ENCODE measurements around the gene HDDC3.
A peak's percentile ranks its signal among the peaks of the same experiment; 100 is the strongest.

HDDC3 gene, protein sequence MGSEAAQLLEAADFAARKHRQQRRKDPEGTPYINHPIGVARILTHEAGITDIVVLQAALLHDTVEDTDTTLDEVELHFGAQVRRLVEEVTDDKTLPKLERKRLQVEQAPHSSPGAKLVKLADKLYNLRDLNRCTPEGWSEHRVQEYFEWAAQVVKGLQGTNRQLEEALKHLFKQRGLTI

DNA sequence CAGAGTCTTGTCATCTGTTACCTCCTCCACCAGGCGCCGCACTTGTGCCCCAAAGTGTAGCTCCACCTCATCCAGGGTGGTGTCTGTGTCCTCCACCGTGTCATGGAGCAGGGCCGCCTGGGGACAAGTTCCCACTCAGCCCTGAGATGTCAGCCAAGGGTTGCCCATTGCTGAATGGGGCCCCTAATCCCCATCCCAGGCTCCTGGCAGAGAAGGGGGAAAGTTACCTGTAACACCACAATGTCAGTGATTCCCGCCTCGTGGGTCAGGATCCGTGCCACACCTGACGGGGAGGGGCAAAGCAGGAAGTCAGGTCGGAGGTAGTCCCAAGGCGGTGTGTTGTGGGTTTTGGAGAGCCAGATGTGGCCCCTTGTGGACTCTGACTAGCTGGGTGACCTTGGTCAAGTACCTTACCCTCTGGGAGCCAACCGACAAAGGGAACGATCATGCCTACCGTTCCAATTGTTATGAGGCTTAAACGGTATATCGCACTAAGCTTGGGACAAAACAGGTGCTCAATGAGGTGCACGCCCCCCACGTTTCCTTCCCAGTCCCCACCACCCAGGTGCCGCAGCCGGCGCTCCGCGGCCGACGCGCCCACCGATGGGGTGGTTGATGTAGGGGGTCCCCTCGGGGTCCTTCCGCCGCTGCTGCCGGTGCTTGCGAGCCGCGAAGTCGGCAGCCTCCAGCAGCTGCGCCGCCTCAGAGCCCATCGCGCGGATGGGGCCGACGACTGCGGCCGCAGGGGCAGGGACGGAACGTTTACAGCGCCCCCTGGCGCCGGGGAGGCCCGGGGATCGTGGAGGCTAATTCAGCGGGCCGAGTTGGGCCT, at the start of gene HDDC3:
Gene HDDC3 (minus strand): TSS at position 722 of the 832 bp plus-strand sequence. CDS start 9 bp downstream, at position 713.
- Histone ChIP-seq H3K9me3 (ENCODE audit: control insufficient read depth in 2 of 2, low read length in 2 of 2) (no peaks in the 10 kb centered on the region), H3K9ac (ENCODE audit: low read length in 2 of 2) (peak within 1 kb of the TSS; percentile 70 to 88), H3K4me1 (ENCODE audit: control insufficient read depth, insufficient read depth, low read length) (peaks cover 50% of the 10 kb centered on the region), H3K27me3 (ENCODE audit: control insufficient read depth in 1 of 2, insufficient read depth in 2 of 2, low read length in 2 of 2) (no peaks in the 10 kb centered on the region), H3K27ac (ENCODE audit: low read length) (peak within 1 kb of the TSS; percentile 78), H3K4me3 (ENCODE audit: low read length in 2 of 2) (peak within 1 kb of the TSS; percentile 71 to 92), H3K36me3 (ENCODE audit: control insufficient read depth in 2 of 2, insufficient read depth in 2 of 2, low read length in 2 of 2) (peaks cover 0 to 3% of the 10 kb centered on the region in 2 donors)

DNA sequence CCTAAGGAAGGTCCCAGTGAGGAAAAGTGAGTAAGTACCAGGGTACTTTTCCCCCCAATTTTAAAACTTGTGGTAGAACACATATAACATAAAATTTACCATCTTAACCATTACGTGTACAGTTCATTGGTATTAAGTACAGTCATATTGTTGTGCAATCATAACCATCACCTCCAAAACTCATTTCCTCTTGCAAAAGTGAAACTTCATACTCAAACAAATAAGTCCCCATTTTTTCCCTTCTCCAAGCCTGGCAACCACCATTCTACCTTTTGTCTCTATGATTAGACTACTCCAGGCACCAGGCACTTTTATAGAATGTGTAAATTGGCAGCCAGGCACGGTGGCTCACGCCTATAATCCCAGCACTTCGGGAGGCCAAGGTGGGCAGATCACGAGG, 49.8 kb upstream of the HDDC3 start:
- no peak overlapping the region for H3K9ac ChIP-seq (ENCODE audit: low read length in 2 of 2)
- no peaks in the 10 kb centered on the region for H3K36me3 ChIP-seq (ENCODE audit: control insufficient read depth in 2 of 2, insufficient read depth in 2 of 2, low read length in 2 of 2)
- H3K9me3 ChIP-seq (ENCODE audit: control insufficient read depth in 2 of 2, low read length in 2 of 2), result no peaks in the 10 kb centered on the region
- H3K4me1 ChIP-seq (ENCODE audit: control insufficient read depth, insufficient read depth, low read length), result no peaks in the 10 kb centered on the region
- no peak overlapping the region for H3K27ac ChIP-seq (ENCODE audit: low read length)
- no peak overlapping the region for H3K4me3 ChIP-seq (ENCODE audit: low read length in 2 of 2)
- no peaks in the 10 kb centered on the region for H3K27me3 ChIP-seq (ENCODE audit: control insufficient read depth in 1 of 2, insufficient read depth in 2 of 2, low read length in 2 of 2)

DNA sequence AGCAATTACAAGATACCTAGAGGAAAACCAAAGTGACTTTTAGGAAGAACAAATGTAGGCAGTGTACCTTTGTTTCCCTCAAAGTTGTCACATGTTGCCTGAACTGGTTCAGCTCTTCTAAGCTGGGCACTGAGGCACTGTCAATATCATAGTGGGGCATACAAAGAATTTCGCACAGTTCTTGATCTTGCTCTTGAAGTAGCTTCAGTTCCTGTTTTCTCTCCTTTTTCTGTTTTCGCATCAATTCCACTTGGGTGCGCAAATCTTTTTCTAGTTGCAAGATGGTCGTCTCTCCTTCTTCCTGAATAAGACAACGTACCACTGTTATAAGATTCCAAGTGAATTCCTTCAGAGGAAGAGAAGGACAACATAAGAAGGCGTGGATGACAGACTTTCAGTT, 49.3 kb upstream of the HDDC3 start:
- no peak overlapping the region for H3K4me3 ChIP-seq (ENCODE audit: low read length in 2 of 2)
- H3K4me1 ChIP-seq (ENCODE audit: control insufficient read depth, insufficient read depth, low read length), result no peaks in the 10 kb centered on the region
- H3K9me3 ChIP-seq (ENCODE audit: control insufficient read depth in 2 of 2, low read length in 2 of 2), result no peaks in the 10 kb centered on the region
- H3K9ac ChIP-seq (ENCODE audit: low read length in 2 of 2), result no peak overlapping the region
- H3K36me3 ChIP-seq (ENCODE audit: control insufficient read depth in 2 of 2, insufficient read depth in 2 of 2, low read length in 2 of 2), result no peaks in the 10 kb centered on the region
- no peaks in the 10 kb centered on the region for H3K27me3 ChIP-seq (ENCODE audit: control insufficient read depth in 1 of 2, insufficient read depth in 2 of 2, low read length in 2 of 2)
- no peak overlapping the region for H3K27ac ChIP-seq (ENCODE audit: low read length)

DNA sequence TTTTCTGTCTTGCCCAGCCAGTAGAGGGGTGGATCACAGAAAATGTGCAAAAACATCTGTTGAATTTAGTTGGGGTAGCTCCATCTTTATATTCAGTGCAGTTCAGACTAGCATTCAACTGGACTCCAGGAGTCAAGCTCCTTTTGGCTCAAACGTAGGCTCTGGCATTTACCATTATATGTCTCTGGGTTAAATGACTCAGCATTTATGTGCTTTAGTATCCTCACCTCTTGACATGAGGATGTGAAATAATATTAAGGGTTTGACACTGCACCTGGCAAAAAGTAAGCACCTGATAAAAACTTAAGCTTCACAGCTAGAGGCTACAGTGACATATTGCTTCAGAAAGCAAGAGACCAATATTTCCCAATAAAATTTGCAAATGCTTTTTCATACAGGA, 47.2 kb upstream of the HDDC3 start:
- H3K27ac ChIP-seq (ENCODE audit: low read length), result no peak overlapping the region
- H3K36me3 ChIP-seq (ENCODE audit: control insufficient read depth in 2 of 2, insufficient read depth in 2 of 2, low read length in 2 of 2), result no peaks in the 10 kb centered on the region

DNA sequence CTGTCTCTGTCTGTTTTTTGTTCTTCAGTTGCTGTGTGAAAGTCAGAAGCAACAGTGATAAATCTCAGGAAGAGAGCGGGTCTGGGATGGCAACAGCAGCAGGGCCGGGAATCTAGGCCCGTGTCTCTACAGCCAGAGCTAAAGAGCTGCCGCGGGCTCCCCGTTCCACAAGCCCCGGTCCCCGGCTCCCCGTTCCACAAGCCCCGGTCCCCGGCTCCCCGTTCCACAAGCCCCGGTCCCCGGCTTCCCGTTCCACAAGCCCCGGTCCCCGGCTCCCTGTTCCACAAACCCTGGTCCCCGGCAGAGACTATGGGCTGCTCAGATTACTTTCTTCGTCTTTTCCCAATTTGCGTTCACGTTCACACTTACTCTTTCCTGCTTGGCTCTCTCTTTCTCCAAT, 41.9 kb upstream of the HDDC3 start:
- H3K9ac ChIP-seq (ENCODE audit: low read length in 2 of 2), result no peak overlapping the region
- no peaks in the 10 kb centered on the region for H3K4me1 ChIP-seq (ENCODE audit: control insufficient read depth, insufficient read depth, low read length)
- no peak overlapping the region for H3K4me3 ChIP-seq (ENCODE audit: low read length in 2 of 2)
- no peaks in the 10 kb centered on the region for H3K27me3 ChIP-seq (ENCODE audit: control insufficient read depth in 1 of 2, insufficient read depth in 2 of 2, low read length in 2 of 2)
- H3K36me3 ChIP-seq (ENCODE audit: control insufficient read depth in 2 of 2, insufficient read depth in 2 of 2, low read length in 2 of 2), result no peaks in the 10 kb centered on the region
- no peaks in the 10 kb centered on the region for H3K9me3 ChIP-seq (ENCODE audit: control insufficient read depth in 2 of 2, low read length in 2 of 2)
- no peak overlapping the region for H3K27ac ChIP-seq (ENCODE audit: low read length)

More for the DNA sequence above, 47.2 kb upstream of the HDDC3 start:
- Histone ChIP-seq H3K4me1 (ENCODE audit: control insufficient read depth, insufficient read depth, low read length) (no peaks in the 10 kb centered on the region), H3K27me3 (ENCODE audit: control insufficient read depth in 1 of 2, insufficient read depth in 2 of 2, low read length in 2 of 2) (no peaks in the 10 kb centered on the region), H3K9ac (ENCODE audit: low read length in 2 of 2) (no peak overlapping the region), H3K4me3 (ENCODE audit: low read length in 2 of 2) (no peak overlapping the region), H3K9me3 (ENCODE audit: control insufficient read depth in 2 of 2, low read length in 2 of 2) (no peaks in the 10 kb centered on the region)

DNA sequence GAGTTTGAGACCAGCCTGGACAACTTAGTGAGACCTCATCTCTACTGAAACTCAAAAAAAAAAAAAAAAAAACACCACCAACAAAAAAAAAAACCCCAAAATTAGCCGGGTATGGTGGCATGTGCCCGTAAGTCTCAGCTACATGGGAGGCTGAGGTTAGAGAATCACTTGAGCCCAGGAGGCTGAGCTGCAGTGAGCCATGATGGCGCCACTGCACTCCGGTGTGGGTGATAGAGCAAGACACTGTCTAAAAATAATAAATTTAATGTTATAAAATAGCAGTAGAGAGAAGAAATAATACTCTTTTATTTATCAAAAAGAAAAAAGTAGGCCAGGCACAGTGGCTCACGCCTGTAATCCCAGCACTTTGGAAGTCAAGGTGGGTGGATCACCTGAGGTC, 39.8 kb upstream of the HDDC3 start:
- Histone ChIP-seq H3K4me1 (ENCODE audit: control insufficient read depth, insufficient read depth, low read length) (no peaks in the 10 kb centered on the region), H3K9ac (ENCODE audit: low read length in 2 of 2) (no peak overlapping the region), H3K36me3 (ENCODE audit: control insufficient read depth in 2 of 2, insufficient read depth in 2 of 2, low read length in 2 of 2) (peaks cover 6 to 8% of the 10 kb centered on the region in 2 donors), H3K27me3 (ENCODE audit: control insufficient read depth in 1 of 2, insufficient read depth in 2 of 2, low read length in 2 of 2) (no peaks in the 10 kb centered on the region), H3K27ac (ENCODE audit: low read length) (no peak overlapping the region), H3K4me3 (ENCODE audit: low read length in 2 of 2) (no peak overlapping the region), H3K9me3 (ENCODE audit: control insufficient read depth in 2 of 2, low read length in 2 of 2) (no peaks in the 10 kb centered on the region)

DNA sequence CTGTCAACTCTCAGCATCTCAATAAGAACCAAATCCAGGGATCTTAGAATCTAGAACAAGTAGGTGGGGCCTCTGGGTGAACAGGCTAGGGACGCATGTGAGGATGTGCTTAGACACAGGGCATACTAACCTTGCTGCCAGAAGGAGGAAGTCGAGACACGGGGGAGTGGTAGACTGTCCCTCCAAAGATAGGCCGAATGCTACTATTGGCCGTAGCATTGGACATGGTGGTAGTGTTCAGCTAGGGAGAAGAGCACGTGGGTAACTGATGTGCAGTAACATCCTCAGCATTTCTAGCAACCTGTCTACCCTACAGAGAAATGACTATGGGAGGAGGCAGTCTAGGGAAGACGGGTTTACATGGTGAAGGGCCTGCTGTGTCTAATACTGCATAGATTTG, 37.9 kb upstream of the HDDC3 start:
- no peaks in the 10 kb centered on the region for H3K27me3 ChIP-seq (ENCODE audit: control insufficient read depth in 1 of 2, insufficient read depth in 2 of 2, low read length in 2 of 2)
- H3K4me3 ChIP-seq (ENCODE audit: low read length in 2 of 2), result no peak overlapping the region
- H3K9me3 ChIP-seq (ENCODE audit: control insufficient read depth in 2 of 2, low read length in 2 of 2), result no peaks in the 10 kb centered on the region
- peaks cover 17% of the 10 kb centered on the region in 2 donors for H3K36me3 ChIP-seq (ENCODE audit: control insufficient read depth in 2 of 2, insufficient read depth in 2 of 2, low read length in 2 of 2)
- H3K4me1 ChIP-seq (ENCODE audit: control insufficient read depth, insufficient read depth, low read length), result no peaks in the 10 kb centered on the region
- H3K27ac ChIP-seq (ENCODE audit: low read length), result no peak overlapping the region
- H3K9ac ChIP-seq (ENCODE audit: low read length in 2 of 2), result no peak overlapping the region

DNA sequence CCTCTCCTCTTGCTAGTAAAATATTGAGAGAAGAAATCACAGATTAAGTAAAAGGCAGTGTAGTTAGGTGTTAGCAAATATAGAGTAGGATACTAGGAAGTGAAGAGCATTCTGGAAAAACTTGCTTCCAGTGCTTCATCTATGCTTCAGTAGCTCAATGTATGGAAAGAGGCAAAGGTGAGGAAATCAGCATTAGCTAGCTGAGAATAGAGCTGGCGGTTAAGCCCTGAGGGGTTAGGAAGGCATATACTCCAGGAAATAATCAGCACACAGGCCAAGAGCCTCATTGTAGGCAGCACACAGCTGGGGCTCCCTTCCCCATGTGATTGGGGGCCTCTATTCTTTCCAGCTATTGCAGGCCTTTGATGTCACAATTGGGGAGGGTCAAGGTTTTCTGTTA, 36.1 kb upstream of the HDDC3 start:
- Histone ChIP-seq H3K4me1 (ENCODE audit: control insufficient read depth, insufficient read depth, low read length) (no peaks in the 10 kb centered on the region), H3K27ac (ENCODE audit: low read length) (peak overlapping the region; percentile 18), H3K9ac (ENCODE audit: low read length in 2 of 2) (no peak overlapping the region), H3K36me3 (ENCODE audit: control insufficient read depth in 2 of 2, insufficient read depth in 2 of 2, low read length in 2 of 2) (peaks cover 17 to 18% of the 10 kb centered on the region in 2 donors), H3K27me3 (ENCODE audit: control insufficient read depth in 1 of 2, insufficient read depth in 2 of 2, low read length in 2 of 2) (no peaks in the 10 kb centered on the region), H3K9me3 (ENCODE audit: control insufficient read depth in 2 of 2, low read length in 2 of 2) (no peaks in the 10 kb centered on the region), H3K4me3 (ENCODE audit: low read length in 2 of 2) (no peak overlapping the region)

DNA sequence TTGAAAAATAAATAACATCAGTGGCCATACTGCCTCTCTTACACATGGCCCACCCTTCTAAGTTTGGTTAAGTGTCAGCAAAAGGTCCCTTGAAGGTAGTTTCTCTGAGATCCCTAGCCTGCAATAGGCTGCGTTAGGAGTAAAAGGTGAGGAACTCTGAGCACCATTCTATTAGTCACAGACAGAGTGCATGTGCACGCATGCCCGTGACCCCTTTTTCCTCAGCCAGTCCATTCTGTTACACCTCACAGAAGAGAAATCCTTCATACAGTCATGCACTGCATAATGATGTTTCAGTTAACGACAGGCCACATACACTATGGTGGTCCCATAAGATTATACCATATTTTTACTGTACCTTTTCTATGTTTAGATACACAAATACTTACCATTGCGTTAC, 34.9 kb upstream of the HDDC3 start:
- Histone ChIP-seq H3K36me3 (ENCODE audit: control insufficient read depth in 2 of 2, insufficient read depth in 2 of 2, low read length in 2 of 2) (peaks cover 22 to 25% of the 10 kb centered on the region in 2 donors), H3K9me3 (ENCODE audit: control insufficient read depth in 2 of 2, low read length in 2 of 2) (no peaks in the 10 kb centered on the region), H3K4me1 (ENCODE audit: control insufficient read depth, insufficient read depth, low read length) (no peaks in the 10 kb centered on the region), H3K27ac (ENCODE audit: low read length) (no peak overlapping the region), H3K27me3 (ENCODE audit: control insufficient read depth in 1 of 2, insufficient read depth in 2 of 2, low read length in 2 of 2) (no peaks in the 10 kb centered on the region), H3K4me3 (ENCODE audit: low read length in 2 of 2) (no peak overlapping the region), H3K9ac (ENCODE audit: low read length in 2 of 2) (no peak overlapping the region)

DNA sequence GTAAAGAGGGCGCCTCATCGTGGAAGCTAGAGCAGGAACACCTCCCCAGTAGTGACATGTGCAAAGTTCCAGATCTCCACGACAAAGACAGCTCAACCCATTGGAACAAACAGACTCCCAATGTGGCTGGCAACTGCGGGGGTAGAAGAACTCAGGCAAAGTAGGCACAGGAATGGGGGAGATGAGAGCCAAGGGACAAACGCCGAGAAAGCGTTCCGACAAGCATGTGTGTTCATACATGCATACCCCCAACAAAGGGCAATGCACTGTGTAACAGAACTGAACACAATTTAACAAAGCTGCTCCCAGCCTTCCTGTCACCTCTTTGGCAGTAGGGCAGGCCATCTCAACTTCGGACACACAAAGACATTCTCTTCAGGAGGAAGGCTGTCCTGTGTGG, 33.9 kb upstream of the HDDC3 start:
- Histone ChIP-seq H3K4me3 (ENCODE audit: low read length in 2 of 2) (no peak overlapping the region), H3K27me3 (ENCODE audit: control insufficient read depth in 1 of 2, insufficient read depth in 2 of 2, low read length in 2 of 2) (no peaks in the 10 kb centered on the region), H3K9ac (ENCODE audit: low read length in 2 of 2) (no peak overlapping the region), H3K36me3 (ENCODE audit: control insufficient read depth in 2 of 2, insufficient read depth in 2 of 2, low read length in 2 of 2) (peaks cover 32 to 35% of the 10 kb centered on the region in 2 donors), H3K9me3 (ENCODE audit: control insufficient read depth in 2 of 2, low read length in 2 of 2) (no peaks in the 10 kb centered on the region), H3K4me1 (ENCODE audit: control insufficient read depth, insufficient read depth, low read length) (peaks cover under 1% of the 10 kb centered on the region), H3K27ac (ENCODE audit: low read length) (no peak overlapping the region)

DNA sequence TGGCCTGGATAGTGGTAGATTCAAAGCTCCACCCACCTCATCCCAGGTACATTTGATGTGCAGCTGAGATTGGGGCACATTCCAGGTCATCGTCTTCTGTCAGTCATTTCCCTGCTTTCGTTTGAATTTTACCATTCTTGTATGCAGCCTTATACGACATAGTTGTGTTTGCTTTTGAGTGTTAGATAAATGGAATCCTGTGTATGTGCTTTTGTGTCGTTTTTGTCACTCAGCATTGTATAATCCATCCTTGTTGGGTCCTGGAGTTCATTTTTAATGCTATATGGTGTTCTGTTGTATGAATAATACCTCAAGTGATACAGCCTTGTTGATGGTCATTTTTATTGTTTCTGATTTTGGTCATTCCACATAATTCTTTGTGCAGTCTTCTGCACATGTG, 29.7 kb upstream of the HDDC3 start:
- Histone ChIP-seq H3K36me3 (ENCODE audit: control insufficient read depth in 2 of 2, insufficient read depth in 2 of 2, low read length in 2 of 2) (peaks cover 28% of the 10 kb centered on the region in 2 donors), H3K27ac (ENCODE audit: low read length) (no peak overlapping the region), H3K4me1 (ENCODE audit: control insufficient read depth, insufficient read depth, low read length) (peaks cover 40% of the 10 kb centered on the region), H3K9me3 (ENCODE audit: control insufficient read depth in 2 of 2, low read length in 2 of 2) (no peaks in the 10 kb centered on the region), H3K4me3 (ENCODE audit: low read length in 2 of 2) (no peak overlapping the region), H3K27me3 (ENCODE audit: control insufficient read depth in 1 of 2, insufficient read depth in 2 of 2, low read length in 2 of 2) (no peaks in the 10 kb centered on the region), H3K9ac (ENCODE audit: low read length in 2 of 2) (no peak overlapping the region)

All from stomach smooth muscle (tissue), 2 donors.